ENCODE results near the gene BMF.

- TF ChIP-seq POLR2A (IDR thresholded peaks at IDR 0.05) = no peak
- no peak for TF ChIP-seq CTCF (IDR thresholded peaks at IDR 0.05)
These were observed 27.8 kb downstream of the BMF start for GRCh38 chr15:40080847-40081246.
